GM12865 (cell line): ENCODE data around the gene AFM.

Source experiments
- DNase-seq: peaks from one replicate; pipeline ENCODE4 v3.0.0; 2010; ENCODE audit warnings: low read depth
- H3K4me3 ChIP-seq: 2 replicates; pipeline ENCODE4 v1.5.1; 2011; ENCODE audit warnings: mild to moderate bottlenecking, low read depth, low read length, control low read depth
- CTCF ChIP-seq: IDR thresholded peaks from 2 replicates; pipeline ENCODE4 v1.5.1; 2011; ENCODE audit warnings: low read length, control low read depth, low read depth, inconsistent platforms; ENCODE audit not compliant: insufficient read depth; ENCODE audit errors: missing control alignments

The AFM gene

GRCh38 chr4:73456177-73457022, 25.1 kb upstream of the AFM start:
- no peak for DNase-seq
- TF ChIP-seq CTCF, result no peak
- H3K4me3 ChIP-seq, result no peak overlapping the region

GRCh38 chr4:73458184-73459047, 23.1 kb upstream of the AFM start:
- no peak for DNase-seq
- no peak for TF ChIP-seq CTCF
- H3K4me3 ChIP-seq, result no peak overlapping the region

- no peak for DNase-seq
- TF ChIP-seq CTCF, result no peak
- no peak overlapping the region for H3K4me3 ChIP-seq
Observed at GRCh38 chr4:73459048-73459421, 22.5 kb upstream of the AFM start.

DNA sequence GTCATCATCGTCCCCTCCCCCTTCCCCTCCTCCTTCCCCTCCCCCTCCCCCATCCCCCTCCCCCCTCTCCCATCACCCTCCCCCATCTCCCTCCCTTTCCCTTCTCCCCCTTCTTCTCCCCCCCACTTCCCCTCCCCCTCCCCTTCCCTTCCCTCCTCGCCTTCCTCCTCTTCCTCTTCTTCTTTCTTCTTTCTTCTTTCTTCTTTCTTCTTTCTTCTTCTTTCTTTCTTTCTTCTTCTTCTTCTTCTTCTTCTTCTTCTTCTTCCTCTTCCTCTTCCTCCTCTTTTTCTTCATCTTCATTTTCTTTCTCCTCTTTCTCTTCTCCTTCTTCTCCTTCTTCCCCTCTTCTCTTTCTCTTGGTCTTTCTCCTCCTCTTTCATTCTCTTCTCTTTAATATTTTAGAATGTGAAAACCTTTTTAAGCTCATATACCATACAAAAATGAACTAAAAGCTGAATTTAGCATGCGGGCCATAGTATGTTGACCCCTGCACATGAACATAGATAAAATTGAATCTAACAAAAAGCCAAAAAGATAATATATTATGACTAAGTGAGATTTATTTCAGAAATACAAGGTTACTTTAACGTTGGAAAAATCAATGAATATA, 20.5 kb upstream of the AFM start:
- no peak for DNase-seq
- no peak overlapping the region for H3K4me3 ChIP-seq
- TF ChIP-seq CTCF, result no peak

GRCh38 chr4:73468170-73468569, 13.4 kb upstream of the AFM start:
- no peak overlapping the region for H3K4me3 ChIP-seq
- no peak for TF ChIP-seq CTCF
- no peak for DNase-seq

- H3K4me3 ChIP-seq, result no peak overlapping the region
- no peak for DNase-seq
- no peak for TF ChIP-seq CTCF
Observed at GRCh38 chr4:73470728-73471127, 10.8 kb upstream of the AFM start.
